NCI-H1436 treated with DMSO at 0.1 percent for 48 hours (cell line): ENCODE measurements around the gene ZNF580.

ENCODE experiments used
- DNase-seq: peaks from one replicate; lab custom pipeline; 2025; lab: John Stamatoyannopoulos, UW

Gene ZNF580

DNA sequence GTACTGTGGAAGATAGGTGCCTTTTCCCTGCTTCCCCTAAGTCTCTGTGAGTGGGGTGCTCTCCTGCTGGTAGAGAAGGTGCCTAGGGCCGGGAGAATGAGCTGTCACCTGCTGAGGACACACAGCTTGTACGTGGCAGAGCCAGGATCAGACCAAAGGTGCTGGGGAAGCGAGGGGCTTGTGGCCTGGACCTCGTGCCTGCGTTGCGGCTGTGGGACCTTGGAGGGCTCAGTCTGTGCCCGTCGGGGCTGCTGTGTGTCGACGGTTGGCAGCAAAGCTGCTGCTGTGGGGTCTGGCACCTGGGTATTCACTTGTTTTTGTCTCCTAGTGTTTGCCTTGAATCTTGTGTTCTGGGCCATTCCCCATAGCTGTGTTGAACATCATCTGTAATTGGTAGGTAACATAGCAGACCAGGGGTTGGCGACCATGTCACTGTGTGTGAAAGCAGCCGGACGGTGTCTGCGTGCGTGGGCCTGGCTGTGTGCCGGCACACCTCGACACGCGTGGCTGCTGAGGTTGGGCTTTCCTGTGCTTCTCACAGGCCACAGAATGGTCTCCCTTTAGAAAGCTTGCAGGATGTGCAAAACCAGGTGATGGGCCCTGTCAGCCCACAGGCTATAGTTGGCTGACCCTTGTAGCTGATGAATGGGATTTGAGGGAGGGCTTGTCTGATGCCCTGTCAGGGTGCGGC, 23.2 kb downstream of the ZNF580 start:
- no peak for DNase-seq

DNA sequence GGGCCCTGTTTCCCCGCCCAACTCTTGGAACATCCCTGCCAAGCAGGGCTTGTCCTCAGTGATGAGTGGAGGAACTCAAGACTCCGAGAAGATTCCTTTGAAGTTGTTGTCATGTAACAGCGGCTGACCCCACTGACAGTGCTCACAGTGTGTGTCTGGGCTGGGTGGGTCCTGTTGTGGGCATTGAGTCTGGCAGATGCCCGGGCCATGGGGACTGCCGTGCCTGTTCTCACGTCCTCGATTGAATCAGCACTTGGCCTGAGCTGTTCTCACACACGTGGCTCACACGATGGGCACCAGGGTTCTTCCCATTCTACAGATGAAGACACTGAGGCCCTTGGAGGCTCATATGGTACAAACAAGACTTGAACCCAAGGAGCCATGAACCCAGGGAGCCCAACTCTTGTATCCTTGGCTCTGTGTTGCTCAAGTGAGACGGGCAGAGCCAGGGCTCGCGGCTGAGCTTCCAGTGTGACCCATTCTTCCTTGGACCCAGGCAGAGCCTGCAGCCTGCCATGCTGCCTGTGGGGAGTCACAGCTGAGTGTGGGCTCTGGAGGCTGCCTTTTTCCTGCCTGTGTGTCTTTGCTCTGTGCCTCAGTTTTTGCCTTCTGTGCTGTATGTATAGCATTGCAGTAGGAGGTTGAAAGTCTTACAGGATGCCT, 25.7 kb downstream of the ZNF580 start:
- DNase-seq: no peak

DNA sequence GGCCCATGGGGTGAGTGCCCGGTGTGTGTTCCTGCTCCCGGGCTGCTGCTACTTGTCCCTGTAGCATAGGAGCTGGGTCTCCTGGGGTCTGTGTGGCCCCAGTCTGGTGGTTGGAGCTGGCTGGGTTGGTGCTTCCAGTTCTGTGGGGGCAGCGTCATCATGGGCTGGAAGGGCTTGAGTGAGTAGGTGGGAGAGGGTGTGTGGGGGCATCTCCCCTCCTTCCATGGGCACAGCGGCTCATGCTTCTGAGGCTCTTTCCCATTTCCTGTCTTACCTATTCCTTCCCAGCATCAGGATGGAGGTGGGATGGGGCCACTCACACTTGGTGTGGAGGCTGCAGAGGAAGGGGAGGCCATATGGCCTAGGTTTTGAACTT, 26.2 kb downstream of the ZNF580 start:
- DNase-seq: no peak

DNA sequence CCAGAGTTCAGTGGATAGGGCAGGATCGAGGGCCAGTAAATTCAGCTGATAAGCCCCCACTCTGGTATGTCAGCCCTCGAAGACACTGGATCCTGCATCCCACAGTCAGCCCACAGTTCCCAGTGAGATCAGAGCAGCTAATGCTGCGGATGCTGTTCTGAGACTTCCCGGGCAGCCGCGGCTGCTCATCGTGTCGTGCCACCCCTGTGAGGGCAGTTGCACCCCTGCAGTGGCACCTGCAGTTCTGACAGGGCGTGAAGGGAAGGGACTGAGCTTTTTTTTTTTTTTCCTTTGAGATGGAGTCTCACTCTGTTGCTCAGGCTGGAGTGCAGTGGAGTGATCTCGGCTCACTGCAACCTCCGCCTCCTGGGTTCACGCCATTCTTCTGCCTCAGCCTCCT, 26.7 kb downstream of the ZNF580 start:
- no peak for DNase-seq

DNA sequence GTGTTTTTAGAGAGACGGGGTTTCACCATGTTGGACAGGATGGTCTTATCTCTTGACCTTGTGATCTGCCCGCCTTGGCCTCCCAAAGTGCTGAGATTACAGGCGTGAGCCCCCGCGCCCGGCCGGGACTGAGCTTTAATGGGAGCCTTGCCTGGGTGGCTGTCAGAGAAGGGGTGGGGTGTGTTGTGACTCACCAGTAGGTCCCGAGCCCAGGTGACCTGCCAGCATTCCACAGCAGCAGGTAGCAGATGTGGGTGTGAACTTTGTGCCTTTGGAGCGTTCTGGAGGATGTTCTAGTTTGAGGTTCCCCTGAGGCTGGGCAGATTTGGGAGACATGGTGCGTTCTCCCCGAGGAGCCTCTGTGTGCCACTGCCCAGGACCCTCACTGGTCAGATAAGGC, 27.2 kb downstream of the ZNF580 start:
- no peak for DNase-seq

DNA sequence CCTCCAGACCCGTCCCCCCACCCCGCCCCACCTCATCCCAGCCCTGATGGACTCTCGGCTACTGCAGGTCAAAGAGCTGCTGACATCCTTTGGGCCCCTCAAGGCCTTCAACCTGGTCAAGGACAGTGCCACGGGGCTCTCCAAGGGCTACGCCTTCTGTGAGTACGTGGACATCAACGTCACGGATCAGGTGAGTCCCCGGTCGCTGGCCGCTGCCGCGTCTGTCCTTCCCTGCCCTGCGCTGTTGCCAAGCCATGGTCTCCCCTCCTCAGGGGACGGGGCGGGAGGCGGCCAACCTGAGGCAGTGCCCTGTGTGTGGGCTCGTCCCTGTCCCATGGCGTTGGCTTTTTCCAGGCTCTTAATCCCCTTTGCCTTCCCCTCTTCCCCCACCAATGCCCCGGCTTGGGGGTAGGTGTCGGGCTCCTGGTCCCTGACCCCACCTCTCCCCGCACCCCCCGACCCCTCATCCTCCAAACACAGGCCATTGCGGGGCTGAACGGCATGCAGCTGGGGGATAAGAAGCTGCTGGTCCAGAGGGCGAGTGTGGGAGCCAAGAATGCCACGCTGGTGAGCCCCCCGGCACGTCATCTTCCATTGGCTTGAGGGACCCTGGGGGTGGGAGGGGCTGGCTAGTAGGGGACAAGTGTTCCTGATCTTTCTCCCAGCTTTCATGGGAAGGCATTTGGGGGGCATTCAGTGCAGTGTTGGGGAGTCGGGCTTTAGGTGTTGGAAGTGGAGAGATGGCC, 28.0 kb downstream of the ZNF580 start:
- no peak for DNase-seq

DNA sequence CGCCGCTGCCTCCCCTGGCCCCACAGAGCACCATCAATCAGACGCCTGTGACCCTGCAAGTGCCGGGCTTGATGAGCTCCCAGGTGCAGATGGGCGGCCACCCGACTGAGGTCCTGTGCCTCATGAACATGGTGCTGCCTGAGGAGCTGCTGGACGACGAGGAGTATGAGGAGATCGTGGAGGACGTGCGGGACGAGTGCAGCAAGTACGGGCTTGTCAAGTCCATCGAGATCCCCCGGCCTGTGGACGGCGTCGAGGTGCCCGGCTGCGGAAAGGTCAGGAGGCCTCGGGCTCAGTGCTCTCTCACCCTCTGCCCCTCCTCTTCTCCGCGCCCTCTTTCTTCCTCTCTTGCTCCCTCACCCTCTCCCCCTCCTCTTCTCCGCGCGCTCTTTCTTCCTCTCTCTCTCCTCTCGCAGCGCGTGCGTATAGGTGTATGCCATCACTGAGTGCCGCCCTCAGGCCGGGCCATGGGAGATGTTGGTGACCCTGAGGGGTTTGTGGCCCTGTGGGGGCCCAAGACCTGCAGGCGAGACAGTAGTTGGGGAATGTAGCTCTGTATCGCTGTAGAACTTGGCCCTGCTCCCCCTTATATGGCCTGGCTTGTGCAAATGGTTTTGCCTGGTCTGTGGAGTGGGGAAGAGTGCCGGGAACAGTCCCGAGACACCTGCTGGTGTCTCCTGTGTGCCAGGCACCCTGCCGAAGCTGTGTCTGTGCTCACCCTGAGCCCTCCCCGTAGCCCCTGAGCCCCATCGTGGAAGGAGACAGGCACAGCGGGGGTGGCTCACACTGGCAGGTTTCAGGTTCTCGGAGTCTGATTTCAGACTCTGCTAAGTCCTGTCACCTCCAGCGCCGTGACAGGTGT, 28.8 kb downstream of the ZNF580 start:
- no peak for DNase-seq

DNA sequence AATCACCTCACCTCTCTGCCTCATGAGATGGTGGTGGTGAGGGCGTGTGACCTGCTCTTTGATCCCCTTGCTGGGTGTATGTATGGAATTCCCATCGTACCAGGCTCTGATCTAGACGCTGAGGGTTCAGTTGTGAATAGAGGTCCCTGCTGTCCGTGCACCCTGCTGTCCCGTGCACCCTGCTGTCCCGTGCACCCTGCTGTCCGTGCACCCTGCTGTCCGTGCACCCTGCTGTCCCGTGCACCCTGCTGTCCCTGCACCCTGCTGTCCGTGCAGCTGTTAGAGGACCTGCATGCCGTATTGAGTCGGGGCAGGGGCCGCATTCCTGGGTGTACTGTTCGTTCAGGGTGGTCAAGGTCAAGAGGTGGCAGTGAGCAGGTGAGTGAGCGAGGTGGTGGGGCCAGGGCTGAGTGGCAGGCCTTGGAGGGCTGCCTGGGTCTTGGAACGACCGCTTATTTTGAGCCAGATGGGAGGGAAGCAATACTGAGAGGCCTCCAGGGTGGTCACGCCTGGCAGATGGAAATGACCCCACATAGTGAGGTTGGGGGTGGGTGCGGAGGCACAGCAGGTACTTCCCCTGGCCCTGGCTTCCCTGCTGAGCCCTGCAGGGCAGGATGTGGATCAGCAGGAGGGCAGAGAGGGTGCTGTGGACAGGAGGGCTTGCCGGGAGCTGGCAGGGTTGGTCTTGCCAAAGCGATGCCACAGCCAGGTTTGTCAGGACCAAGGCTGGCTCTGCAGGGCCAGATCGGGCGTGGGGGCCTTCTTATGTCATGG, 29.7 kb downstream of the ZNF580 start:
- DNase-seq: no peak

DNA sequence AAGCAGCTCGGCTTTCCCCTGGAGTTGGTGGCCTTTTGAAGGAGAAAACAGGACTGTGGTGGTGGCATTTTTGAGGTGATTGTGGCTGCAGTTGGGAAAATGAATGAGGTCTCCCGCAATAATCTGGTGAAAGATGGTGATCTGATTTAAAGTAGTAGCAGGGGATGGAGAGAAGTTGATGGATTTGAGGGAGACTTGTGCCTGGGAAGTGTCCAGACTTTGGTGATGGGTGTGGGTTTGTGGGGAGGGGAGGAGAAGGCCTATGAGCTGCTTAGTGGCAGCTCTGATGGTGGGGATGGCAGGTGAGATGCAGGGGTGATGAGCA, 30.2 kb downstream of the ZNF580 start:
- DNase-seq: no peak

DNA sequence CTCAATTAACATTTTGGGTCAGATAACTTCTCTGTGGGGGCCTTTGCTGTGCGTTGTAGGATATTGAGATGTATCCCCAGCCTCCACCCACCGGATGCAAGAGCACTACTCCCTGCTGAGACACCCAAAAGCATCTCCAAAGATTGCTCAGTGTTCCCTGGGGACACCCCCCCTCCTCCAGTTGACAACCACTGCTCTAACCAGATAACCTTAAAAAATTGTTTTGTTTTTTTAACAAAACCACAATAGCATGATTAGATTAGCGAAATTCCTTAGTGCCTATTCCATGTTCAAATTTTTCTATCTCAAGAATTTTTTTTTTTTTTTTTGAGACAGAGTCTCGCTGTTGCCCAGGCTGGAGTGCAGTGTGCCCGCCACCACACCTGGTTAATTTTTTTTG, 31.6 kb downstream of the ZNF580 start:
- DNase-seq: no peak

DNA sequence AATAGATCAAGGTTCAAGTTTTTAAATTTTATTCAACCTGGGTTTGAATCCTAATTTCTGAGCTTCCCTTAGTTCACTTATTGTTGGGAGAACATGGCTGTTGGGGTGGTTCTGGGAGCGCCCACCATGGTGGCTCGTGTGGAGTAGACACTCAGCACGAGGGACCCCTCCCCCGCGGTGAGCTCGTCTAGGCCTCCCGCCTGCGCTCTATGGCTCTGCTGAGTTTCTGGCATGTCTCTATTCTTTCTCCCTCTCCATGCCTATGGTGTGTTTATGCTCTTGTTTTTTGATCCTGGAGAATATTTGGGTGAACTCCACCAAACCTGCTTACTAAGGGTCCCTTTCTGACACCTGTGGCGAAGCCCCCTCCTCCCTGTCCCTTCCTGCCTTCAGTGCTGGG, 32.7 kb downstream of the ZNF580 start:
- DNase-seq: no peak

DNA sequence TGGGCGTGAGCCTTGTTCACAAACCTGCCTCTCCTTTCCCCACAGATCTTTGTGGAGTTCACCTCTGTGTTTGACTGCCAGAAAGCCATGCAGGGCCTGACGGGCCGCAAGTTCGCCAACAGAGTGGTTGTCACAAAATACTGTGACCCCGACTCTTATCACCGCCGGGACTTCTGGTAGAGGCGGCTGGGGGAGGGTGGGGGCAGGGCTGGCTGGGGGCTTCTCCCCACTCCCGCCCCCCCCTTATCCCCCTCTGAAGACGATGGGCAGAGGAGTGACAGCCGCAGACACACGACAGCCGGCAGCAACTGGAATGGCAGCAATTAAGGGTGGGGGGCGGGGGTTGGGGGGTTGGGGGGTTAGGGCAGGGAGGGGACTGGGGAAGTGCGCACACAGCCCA, 33.1 kb downstream of the ZNF580 start:
- no peak for DNase-seq

DNA sequence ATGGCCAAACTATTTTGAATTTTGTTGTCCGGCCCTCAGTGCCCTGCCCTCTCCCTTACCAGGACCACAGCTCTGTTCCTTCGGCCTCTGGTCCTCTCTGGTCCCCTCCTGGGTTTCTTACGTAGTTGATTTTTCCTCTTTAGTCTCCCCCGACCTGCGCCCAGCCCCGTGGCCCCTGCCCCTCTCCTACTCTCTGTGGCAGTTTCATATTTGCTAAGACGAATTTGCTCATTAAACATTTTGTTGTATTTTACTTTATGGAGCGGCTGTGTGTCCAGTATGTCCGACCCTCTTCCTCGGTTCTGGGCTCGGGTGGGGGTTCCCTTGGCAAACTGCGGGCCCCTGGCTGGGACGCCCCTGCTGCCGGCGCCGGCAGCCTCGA, 33.6 kb downstream of the ZNF580 start:
- no peak for DNase-seq

DNA sequence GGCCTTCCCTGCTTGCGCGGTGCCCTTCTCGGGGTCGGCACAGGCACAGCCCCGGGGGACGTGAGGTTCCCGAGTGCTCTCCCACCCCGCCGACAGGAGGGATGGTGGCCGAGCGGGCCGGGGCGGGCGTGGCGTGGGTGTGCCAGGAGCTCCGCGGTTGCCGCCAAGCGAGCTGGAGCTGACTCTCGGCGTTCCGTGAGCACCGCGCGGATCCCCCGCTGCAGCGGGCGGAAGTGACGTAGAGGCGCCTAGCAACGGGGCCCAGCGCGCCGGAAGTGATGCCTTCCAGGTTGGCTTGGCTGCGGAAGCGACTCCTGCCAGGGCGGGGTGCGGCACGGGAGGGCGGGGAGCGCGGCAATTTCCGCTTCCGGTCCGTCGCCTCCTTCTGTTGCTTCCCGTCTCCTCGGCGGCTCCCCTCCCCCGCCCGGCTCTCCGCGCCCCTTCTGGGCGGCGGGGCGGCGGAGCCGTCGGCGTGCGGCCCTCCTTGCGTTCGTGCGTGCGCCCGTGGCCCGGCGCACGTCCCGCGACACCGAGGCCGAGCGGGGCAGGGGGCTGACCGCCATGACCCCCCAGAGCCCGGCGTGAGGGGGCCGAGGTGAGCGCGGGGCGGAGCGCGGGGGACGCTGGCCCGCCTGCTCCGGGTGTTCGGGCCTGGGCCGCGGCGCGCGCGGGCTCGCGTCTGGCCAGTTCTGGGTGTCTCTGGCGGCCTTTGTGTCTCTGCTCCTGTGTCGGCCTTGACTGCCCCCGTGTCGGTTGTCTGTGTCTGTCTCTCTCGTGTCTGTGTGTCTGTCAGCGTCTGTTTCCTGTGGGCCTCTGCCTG, 34.2 kb downstream of the ZNF580 start, which contains the start of gene EPN1:
EPN1 (plus strand) TSS at position 386 of the 820 bp plus-strand sequence. CDS start 3,402 bp downstream, outside the sequence.
- peak; percentile 86 for DNase-seq

DNA sequence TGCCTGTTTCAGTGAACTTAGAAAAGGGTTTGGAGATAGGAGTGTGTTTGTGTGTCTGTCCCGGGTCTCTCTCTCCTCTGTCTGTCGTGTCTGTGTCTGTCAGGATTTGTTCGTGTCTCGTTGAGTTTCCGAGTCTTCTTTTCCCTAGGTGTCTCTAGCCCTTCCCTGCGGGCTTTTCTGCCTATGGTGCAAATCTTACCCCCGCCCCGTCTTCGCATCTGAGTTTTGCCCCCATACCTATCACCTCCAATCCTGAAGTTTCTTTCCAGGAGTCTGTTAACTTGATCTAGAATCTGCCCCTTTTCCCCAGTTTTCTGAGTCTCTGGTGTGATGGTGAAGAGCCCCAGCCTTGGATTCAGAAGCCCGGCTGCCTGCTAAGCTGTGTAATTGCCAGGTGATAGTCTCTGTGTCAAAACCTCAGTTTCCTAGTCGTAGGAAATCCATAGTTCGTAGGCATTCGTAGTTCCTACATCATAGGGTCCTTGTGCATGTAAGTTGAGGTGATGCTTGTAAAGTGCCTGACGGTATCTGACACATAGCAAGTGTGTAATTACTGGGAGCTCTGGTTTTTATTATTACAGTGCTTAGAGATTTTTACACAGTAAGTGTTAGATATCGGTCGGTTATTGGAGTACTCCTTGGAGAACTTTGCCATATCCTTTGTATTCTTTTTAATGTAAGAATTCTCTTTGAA, 35.0 kb downstream of the ZNF580 start:
- DNase-seq: no peak

DNA sequence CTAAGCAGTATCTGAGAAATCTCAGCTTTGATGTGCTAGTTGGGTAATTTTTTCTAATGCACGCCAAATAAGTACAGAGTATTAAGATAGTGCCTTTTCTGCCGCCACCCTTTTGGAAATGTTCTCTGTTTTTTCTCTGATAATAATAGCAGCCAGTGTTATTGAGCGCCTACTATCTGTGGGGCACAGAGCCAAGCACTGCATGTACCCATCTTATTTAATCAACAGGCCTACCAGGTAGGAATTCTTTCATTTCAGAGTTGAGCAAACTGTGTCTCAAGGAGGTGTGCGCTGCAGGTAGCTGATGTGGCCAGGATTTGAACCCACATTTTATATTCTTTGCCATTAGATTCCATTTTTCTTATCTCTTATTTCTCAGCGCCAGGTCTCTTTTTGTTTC, 35.6 kb downstream of the ZNF580 start:
- no peak for DNase-seq

DNA sequence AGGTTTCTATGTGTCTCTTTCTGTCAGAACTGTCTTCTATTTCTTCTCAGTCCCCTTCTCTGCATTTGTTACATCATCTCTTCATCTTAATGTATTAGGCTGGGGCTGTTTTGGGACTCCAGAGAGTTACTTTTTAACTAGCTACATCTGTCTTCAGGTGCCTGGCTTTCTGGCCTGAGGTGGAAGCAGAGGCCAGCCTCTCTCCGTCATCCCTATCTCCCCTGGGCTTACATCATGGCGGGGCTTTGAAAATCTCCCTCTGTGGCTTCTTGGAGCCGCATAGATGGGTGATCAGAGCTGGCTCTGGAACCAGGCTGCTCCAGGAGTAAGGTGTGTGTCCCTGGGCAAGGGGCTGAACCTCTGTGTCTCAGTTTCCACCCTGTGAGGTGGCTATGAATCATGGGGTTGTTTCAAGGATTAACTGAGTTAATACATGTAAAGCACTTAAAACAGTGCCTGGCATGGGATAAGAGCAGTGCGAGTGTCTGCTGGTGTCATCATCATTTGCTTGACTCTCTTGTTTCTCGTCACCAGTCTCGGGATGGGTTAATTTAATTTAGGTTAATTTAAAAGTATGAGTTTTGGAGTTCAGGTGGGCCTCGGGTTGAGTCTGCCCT, 36.2 kb downstream of the ZNF580 start:
- no peak for DNase-seq

DNA sequence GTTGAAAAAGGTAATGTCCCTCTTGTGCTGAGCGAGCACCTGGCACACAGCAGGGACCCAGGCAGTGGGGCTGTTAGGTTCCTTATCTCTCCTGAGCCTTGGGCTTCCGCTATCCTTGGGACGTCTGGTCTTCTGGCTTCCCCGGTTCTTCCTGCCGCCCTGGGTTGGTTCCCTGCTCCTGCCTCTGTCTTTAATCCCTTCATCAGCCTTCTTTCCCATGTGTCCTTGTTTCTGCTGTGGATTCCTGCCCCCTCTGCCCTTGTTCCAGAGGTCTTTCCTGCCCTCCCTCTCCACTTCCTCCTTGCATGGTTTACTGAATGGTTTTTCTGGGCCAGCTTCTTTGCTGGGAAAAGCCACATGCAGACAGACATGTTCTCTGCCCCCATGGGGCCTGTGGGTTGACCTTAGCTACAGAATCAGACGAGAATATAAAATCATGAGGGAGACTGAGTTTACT, 36.8 kb downstream of the ZNF580 start:
- DNase-seq: no peak

DNA sequence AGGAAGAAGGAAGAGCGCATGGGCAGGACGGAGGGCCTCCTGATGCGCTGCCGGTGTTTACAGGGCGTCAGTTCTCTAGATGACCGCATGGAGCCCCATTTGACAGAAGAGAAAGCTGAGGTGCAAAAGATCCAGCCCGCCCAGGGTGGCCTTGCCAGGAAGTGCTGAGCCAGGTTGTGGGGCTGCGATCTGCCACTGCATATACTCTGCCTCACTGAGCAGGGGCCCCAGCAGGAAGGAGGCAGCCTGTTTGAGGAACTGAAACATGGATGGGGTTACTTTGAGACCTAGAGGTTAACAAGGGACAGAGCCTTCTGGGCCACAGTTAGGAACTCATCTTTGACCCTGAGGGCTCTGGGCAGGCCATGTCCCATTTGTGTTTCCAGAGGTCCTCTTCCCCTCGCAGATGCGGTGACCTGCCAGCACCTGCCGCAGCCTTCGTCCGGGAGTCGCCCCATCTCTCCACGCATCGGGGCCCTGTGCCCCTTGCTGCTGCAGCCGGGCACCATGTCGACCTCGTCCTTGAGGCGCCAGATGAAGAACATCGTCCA, 37.4 kb downstream of the ZNF580 start:
- no peak for DNase-seq
